Kidney epithelial cell (primary cell): ENCODE results near the gene KIF13A. TPM values are rescaled to one million over a fixed set of nuclear protein-coding genes. Genes with fewer than 3 reads are reported as not detected.
"Not testable (repeated sequence)": the region's sequence is repeated elsewhere in the genome, so short reads cannot be mapped to it uniquely, and the experiment has no call there.

Experiments
- DNase-seq: peaks from one replicate; pipeline ENCODE4 v3.0.0-alpha.2; 2010; ENCODE audit warnings: low read depth
- H3K27me3 ChIP-seq: 2 replicates; pipeline ENCODE4 v1.6.0; 2011; ENCODE audit warnings: low read length; ENCODE audit not compliant: control insufficient read depth, insufficient read depth
- H3K36me3 ChIP-seq: 2 replicates; pipeline ENCODE4 v1.5.1; 2011; ENCODE audit warnings: low read length; ENCODE audit not compliant: control insufficient read depth, insufficient read depth
- H3K4me3 ChIP-seq: 2 replicates; pipeline ENCODE4 v1.5.1; 2011; ENCODE audit warnings: low read depth, mild to moderate bottlenecking, control low read depth, low read length
- total RNA-seq: library from RNA; depleted of rRNA; stranded (reverse); fragments of >200 nt; gene quantifications from 2 replicates; pipeline ENCODE4 v1.2.3, GENCODE V29; 2015
- TF ChIP-seq, protein P1 (sequence below): IDR thresholded peaks from 2 replicates; pipeline ENCODE4 v1.5.1; 2011; ENCODE audit warnings: mild to moderate bottlenecking, moderate library complexity, low read length, control low read depth, inconsistent platforms; ENCODE audit not compliant: insufficient read depth, poor library complexity, severe bottlenecking

KIF13A gene
- total RNA-seq, 1 donor from 2014 or later = 30.9 TPM

DNA sequence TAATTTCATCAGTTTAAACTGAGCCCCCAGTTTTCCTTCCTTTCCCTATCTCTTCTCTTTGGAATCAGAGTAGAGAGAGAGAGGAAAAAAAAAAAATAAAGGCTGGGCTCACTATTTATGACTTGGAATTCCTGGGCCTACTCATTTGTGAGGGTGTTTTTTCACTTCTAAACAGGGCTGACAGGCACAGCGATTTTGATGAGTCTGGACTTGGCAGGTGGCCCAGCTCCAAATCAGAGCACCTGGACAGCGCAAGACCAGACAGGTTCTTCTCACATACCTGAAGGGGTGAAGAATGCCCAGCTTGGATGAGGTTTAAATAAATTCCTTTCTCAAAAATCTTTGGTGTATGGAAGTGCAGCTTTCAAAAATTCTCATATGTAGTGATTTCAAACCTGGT lies 122.2 kb downstream of the KIF13A start:
- Histone ChIP-seq H3K27me3 (no peaks in the 10 kb centered on the region), H3K4me3 (no peak overlapping the region), H3K36me3 (no peaks in the 10 kb centered on the region)
- TF ChIP-seq, protein P1, sequence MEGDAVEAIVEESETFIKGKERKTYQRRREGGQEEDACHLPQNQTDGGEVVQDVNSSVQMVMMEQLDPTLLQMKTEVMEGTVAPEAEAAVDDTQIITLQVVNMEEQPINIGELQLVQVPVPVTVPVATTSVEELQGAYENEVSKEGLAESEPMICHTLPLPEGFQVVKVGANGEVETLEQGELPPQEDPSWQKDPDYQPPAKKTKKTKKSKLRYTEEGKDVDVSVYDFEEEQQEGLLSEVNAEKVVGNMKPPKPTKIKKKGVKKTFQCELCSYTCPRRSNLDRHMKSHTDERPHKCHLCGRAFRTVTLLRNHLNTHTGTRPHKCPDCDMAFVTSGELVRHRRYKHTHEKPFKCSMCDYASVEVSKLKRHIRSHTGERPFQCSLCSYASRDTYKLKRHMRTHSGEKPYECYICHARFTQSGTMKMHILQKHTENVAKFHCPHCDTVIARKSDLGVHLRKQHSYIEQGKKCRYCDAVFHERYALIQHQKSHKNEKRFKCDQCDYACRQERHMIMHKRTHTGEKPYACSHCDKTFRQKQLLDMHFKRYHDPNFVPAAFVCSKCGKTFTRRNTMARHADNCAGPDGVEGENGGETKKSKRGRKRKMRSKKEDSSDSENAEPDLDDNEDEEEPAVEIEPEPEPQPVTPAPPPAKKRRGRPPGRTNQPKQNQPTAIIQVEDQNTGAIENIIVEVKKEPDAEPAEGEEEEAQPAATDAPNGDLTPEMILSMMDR = no peak
- DNase-seq = peak; percentile 47

DNA sequence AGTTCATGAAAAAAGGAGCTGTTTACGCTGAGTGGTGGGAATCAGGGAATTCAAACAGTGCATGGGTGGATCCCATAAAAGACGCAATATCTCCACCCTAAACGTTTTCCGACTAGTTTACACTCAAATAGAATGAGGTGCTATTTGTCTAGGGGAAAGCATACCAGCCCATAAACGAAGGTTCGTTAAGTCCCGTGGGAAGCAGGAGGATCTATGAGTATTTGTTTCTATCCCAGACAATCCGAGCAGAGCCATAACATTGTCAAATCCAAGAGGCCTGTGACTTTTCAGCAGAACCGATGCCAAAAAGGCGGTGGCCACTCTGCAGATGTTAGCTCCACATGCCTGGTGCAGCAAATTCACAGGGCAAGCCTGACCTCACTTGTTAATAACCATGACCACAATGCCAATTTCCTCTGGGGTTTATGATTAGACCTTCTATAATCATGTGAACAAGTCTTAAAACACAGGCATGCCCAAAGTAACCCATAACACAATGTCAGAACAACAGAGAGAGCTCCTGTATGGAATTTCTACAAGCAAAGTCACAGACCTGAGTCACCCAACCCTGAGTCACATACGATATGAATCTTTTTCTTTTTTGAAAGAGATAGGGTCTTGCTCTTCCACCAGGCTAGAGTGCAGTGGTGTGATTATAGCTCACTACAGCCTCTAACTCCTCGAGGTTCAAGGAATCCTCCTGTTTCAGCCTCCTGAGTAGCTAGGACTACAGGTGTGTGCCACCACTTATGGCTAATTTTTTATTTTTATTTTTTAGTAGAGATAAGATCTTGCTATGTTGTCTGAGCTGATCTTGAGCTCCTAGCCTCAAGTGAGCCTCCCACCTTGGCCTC lies 123.3 kb downstream of the KIF13A start:
- TF ChIP-seq, protein P1 = no peak
- Histone ChIP-seq H3K36me3 (no peaks in the 10 kb centered on the region), H3K27me3 (no peaks in the 10 kb centered on the region), H3K4me3 (no peak overlapping the region)
- DNase-seq = peak; percentile 69

DNA sequence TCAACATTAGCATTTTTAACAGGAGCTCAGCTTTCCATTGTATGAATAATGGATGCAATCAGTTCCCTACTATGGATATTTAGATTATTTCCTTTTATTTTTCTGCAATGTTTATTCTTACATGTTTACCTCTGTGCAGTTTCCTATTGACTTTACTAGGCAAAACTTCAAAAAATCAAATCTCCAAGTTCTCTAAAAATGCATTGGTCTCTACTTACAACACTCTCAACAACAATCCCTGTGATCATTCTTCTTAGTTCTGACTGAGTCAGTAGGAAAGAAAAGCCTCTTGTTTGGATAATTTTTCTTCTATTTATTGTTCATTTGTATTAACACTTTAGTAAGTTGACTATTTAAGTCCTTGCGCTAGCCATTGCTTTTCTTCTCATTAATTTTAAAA lies 126.1 kb downstream of the KIF13A start:
- TF ChIP-seq, protein P1 = no peak
- Histone ChIP-seq H3K36me3 (no peaks in the 10 kb centered on the region), H3K4me3 (no peak overlapping the region), H3K27me3 (no peaks in the 10 kb centered on the region)
- no peak for DNase-seq

DNA sequence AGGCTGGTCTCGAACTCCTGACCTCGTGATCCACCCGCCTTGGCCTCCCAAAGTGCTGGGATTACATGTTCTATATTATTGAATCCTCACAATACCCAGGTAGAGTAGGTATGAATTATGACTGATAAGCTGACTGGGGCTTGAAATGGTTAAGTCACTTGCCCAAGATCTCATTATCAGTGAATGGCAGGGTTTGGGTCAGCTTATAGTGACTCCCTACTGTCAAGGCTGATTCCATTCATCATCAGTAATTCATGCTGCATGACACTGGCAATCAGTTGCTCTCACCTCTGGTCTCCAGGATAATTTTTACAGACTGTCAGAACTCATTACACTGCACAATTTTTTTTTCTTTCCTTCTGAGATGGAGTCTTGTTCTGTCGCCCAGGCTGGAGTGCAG lies 127.6 kb downstream of the KIF13A start:
- Histone ChIP-seq H3K36me3 (no peaks in the 10 kb centered on the region), H3K4me3 (no peak overlapping the region), H3K27me3 (no peaks in the 10 kb centered on the region)
- TF ChIP-seq, protein P1 = no peak
- no peak for DNase-seq

DNA sequence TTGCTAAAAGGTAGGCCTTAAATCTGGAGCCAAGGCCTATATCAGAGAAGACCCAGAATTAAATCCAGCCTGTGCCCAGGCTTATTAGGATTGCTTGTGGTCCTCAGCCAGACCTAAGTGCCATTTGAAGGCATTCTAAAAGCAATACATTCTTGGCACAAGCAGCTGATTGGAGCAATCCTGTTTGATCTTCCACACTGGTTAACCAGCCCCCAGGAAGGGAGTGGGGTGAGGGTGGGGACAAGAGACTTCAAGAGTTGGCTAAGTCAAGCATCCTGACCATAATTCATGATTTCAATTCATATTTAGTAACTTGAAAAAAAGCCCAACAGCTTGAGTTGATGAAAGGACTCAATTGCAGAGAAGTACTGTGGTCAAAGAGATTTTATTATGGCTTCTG lies 128.9 kb downstream of the KIF13A start:
- no peaks in the 10 kb centered on the region for H3K27me3 ChIP-seq
- TF ChIP-seq, protein P1 = no peak
- no peak for DNase-seq
- H3K36me3 ChIP-seq = no peaks in the 10 kb centered on the region
- no peak overlapping the region for H3K4me3 ChIP-seq

DNA sequence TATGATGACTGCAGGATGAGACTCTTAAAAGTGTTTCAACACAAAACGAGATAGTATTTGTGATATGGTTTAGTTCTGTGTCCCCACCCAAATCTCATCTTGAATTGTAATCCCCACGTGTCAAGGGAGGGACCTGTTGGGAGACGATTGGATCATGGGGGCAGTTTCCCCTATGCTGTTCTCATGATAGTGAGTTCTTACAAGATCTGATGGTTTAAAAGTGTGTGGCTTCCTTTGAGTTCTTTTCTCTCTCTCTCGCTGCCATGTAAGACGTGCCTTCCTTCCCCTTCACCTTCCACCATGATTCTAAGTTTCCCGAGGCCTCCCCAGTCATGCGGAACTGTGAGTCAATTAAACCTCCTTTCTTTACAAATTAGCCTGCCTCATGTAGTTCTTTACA lies 130.2 kb downstream of the KIF13A start:
- H3K4me3 ChIP-seq, H3K36me3 ChIP-seq, H3K27me3 ChIP-seq, DNase-seq: not testable (repeated sequence)
